HG02852 (cell line): ENCODE data around the gene SLC44A2.
"Not testable (repeated sequence)": the region's sequence is repeated elsewhere in the genome, so short reads cannot be mapped to it uniquely, and the experiment has no call there.

ENCODE experiments used
- ATAC-seq: cut with Tn5 transposase; IDR thresholded peaks from one replicate; pipeline ENCODE4 v1.9.1; 2021; ENCODE audit warnings: mild to moderate bottlenecking, moderate library complexity; ENCODE audit not compliant: unreplicated experiment

SLC44A2 gene

DNA sequence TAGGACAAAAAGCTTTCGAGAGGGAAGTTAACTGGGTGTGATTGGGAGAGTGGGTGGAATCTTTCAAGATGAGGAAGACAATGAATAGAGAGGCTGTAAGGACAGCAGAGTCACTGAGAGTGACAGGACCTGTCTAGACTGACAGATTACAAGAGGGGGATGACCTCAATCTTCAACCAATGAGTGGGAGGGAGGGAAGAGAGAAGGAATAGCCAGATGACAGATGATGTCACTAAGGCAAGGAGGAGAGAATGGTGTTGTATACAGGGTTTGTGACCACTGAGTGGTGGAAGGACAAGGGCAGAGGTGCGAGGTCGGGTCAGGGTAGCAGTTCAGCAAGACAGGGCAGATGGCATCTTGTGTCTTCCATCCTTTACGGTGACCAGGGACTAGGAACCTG is 23.0 kb downstream of the SLC44A2 start:
- ATAC-seq = no peak

DNA sequence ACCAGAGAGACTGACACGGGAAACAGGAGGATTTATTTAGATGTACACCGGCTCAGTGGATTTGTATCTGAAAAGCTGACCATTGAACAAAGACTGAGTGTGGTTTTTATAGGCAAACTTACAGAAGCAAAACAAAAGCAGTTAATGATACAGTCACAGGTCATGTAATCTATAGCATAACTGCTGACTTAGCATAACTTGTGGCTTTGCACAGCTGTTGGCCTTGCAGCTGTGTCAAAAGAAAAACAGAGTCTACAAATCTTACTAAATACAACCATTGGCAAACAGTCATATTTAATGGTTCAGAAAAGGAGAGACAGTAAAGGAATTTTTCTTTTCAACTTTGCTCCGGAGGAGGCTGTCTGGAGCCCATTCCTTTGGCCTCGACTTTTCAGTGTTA is 26.5 kb downstream of the SLC44A2 start:
- ATAC-seq = no peak

DNA sequence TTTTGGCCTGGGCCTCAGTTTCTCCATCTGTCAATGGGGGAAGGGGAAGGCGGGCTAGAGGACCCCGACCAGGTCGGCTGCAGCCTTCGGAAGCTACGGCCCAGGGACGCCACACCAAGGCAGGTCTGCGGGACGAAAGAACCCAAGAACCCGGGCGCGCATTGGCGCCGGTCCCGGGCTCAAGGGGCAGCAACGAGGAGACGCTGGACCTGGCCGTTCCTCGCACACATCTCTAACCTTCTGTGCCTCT is 28.1 kb downstream of the SLC44A2 start:
- no peak for ATAC-seq

DNA sequence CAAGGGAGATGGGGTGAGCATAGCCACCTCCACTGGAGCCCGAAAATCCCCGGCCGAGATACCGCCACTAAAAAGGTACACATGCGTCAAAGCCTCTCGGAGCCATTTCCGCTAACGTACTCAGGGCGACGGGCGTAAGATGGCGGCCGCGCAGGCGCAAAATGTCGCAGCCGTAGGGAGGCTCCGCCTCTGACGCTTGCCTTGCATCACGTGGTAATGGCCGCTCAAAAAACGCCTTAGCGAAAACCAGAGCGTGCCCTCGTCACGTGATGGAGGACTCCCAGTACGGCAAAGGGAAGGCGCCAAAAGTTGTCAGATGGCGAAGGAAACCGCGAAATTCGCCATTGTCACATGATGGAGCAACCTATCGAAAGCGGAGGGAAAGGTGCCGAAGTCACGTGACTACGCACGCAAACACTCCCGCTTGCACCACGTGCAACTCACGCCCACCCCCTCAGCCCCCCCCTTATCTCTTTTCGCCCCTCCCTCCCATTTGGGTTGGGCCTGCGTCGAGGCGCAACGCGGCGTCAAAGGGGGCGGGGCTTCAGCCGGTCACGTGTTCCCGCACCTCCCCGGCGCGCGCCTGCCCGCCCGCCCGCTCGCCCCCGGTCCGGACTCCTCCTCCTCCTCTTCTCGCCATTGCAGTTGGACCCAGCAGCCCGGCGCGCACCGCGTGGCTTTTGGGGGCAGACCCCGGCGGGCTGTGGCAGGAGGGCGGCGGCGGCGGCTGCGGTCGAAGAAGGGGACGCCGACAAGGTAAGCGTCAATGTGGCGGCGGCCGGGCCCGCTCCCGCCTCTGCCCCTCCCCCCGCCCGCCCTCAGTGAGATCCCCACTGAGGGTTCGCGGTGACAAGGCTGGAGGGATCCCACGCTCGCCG is 28.6 kb downstream of the SLC44A2 start, which contains the start of gene ILF3:
ILF3 (plus strand) TSS at position 615 of the 878 bp plus-strand sequence. CDS start 16,260 bp downstream, outside the sequence.
- peak; percentile 60 for ATAC-seq

DNA sequence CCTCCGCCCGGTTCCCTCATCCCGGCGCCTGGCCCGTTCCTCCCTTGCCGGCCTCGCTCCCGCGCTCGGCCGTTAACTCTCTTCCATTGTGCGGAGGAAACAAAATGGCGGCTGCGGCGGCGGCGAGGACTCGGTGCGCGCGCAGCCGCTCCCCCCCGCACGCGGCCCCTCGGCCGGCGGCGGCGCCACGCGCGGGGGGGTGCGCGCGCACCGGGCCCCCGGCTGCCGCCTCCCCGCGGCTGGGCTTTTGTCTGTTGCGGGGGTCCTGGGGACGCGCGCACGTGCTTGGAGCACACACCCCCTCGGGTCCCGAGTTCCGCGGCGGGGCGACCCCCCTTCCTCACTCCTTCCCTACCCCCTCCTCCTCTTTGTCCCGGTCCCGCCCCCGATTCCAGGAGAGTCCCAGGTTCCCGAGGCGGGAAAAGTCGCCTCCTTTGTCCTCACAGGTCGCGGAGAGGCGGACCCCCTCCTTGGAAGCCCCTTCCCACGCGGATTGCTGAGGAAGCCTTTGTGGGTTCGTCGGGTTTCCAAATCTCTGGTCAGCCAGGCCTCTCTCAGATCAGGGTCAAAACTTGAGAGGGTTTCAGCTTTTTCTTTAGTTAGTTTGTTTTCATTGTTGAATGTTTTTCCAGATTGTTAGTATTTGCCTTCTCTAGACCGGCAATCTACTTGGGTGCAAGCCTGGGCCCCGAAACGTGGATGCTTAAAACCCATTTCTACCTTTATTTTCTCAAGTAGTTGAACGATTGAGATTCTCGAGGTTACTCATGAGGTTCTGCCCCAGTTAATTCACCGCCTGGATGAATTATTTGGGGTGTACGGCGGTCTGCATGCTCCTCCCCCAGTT is 29.5 kb downstream of the SLC44A2 start:
- ATAC-seq = peak; percentile 24

DNA sequence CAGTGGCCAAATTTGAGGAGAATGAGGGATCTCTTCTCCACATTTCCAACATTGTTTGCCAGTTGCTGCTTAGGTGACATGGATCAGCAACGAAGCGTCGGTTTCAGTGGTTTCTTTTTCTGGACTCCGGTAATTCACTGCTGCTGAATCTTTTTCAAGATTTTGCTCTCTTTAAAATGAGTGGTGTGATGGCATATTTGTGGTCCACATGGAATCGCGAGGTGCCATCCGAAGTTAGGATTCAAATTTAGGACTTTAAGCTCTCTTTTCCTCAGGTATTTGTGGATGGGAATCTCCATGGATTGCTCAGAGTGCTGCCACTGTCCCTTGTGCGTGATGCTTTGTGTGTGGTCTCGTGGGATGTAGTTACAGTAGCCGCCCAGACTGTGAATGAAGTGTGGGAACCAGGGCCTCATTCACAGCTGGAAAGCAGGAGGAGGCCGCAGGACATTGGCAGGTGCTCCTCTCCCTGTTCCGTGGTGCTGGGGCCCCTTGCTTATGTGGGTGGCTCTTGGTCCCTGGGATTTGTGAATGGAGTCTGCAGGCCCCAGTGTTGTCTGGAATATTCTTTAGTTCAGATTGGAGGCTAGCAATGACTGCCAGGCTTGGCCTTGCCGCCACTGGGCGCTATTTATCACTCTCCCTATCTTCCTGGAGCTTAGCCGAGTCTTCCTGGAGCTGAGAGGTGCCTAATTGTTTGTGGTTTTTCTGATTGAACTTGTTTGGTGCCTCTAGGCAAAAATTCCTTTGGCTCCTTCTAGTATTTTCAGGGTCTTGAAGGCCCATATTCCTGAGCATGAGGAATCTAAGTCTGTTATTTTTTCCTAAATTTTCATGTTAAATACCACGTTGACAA is 30.3 kb downstream of the SLC44A2 start:
- no peak for ATAC-seq

DNA sequence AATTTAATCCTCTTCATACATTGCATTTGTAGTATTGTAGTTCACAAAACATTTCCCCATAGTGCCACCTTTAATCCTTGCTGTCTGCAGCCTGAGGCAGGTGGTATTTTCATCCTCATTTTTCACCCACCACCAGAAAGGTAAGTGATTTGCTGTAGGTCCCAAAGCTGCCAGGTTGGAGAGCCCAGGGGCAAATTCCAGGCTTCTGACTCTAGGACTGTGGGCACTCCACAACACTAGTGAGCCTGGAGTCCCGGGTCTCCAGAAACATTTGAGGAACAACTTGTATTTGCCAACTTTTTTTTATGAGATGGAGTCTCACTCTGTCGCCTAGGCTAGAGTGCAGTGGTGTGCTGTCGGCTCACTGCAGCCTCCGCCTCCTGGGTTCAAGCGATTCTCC is 35.0 kb downstream of the SLC44A2 start:
- ATAC-seq = no peak

DNA sequence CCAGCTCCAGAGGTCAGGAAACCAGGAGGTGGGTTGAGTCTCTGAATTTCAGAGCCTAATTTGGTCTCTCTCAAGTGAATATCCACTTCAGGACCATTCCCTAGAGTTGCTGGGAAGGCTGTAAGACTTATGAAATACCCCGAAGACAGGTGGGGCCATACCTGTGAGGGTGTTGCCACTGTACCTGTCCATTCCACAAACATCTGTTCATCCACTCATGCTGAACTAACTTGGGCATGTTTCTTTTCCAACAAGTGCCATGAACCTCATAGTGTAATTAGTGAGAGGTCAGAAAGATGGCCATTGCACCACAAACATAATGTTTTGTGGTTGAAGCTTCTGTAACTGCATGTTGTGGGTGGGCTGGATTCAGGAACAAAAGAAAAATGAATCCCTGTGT is 36.6 kb downstream of the SLC44A2 start:
- no peak for ATAC-seq

DNA sequence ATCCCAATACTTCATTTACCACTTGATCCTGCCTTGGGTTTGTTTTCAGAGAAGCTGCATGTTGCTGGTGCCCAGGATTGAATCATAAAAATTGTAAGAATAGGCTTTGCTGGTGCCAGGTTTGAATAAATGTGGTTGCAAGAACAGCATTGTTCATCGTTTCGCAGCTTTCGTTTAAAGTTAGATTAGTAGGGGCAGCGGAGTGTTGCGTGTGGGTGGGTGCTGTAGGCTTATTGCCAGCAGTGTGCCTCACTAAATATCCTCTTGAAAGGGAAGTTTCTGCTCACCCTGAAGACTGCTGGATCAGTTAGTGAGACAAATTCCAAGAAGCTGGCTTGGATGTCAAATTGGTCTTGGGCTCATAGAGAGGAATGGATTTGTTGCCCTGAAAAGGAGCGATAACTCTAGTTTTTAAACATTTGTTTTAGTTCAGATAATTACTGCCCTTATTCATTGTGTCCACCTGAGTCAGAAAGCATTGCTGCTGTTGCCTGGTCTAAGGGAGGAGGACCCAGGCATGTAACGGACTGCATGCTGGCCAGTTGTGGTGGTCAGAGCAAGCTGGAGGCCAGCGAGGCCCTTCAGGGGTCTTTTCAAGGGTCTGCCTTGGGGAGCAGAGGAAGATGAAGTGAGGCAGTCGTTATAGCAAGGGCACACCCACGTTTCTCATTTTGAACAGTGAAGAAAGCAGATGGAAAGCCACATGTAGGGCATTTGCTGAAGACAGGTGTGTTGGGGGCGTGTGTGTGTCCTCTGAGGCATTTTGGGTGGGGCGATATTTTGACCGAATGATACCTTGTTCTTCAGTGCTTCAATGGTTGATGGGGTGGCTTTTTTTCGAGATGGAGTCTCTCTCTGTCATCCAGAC is 37.3 kb downstream of the SLC44A2 start:
- ATAC-seq = no peak

DNA sequence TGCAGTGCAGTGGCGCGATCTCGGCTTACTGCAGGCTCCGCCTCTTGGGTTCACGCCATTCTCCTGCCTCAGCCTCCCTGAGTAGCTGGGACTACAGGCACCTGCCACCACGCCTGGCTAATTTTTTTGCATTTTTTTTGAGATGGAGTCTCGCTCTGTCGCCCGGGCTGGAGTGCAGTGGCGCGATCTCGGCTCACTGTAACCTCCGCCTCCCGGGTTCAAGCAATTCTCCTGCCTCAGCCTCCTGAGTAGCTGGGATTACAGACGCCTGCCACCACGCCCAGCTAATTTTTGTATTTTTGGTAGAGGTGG is 37.9 kb downstream of the SLC44A2 start:
- not testable (repeated sequence) for ATAC-seq

DNA sequence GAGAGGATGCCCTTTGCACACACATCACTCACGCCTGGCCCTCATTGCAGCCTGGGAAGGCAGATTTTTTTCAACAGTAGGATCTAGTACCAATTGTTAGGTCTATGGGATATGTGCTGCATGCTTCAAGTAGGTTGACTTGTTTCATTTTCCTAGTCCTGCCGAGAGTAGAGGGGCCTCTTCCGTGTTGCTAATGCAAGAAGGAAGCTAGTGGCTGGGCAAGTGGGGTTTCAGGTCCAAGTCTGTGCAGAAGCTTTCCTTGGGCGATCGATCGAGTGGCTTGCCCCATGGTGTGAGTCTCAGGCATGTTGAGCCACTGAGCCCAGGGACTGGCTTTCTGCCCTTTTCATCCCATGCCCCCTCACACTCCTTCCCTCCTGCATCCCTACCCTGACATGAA is 42.5 kb downstream of the SLC44A2 start:
- ATAC-seq = no peak

DNA sequence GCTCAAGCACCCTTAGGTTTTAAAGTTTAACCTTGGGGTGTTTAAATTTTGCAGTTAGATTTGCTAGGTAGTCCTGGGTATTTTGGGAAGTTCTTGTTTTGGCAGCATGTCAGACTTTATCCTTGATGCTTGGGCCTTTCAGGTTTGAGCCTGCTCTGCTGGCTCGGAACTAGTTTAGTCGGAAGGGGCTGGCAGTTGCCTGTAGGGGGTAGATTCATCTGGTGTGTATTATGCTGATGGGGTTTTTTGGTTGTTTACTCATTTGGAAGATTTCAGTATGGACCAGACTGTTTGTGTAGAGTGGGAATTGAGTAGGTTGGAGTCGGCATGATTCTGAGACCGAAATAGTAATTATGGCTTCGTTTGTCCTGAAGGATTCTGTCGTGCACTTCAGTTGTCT is 43.9 kb downstream of the SLC44A2 start:
- no peak for ATAC-seq

DNA sequence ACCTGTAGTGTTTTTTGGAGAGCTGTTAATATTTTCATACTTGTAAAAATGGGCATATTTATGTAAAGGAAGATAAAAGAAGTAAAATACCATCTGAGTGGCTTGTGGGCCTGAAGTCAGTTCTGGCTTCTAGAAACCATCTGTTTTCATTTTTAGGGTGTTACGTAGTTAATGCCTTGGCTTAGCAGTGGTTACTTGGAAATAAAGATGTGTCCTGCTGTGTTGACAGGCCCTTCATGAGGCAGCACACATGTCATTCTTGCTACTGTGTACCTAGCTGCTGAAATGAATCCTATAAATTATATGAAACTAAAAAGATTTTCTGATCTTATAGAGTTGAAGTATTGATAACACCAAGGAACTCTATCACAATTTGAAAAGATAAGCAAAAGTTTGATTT is 44.8 kb downstream of the SLC44A2 start:
- no peak for ATAC-seq

DNA sequence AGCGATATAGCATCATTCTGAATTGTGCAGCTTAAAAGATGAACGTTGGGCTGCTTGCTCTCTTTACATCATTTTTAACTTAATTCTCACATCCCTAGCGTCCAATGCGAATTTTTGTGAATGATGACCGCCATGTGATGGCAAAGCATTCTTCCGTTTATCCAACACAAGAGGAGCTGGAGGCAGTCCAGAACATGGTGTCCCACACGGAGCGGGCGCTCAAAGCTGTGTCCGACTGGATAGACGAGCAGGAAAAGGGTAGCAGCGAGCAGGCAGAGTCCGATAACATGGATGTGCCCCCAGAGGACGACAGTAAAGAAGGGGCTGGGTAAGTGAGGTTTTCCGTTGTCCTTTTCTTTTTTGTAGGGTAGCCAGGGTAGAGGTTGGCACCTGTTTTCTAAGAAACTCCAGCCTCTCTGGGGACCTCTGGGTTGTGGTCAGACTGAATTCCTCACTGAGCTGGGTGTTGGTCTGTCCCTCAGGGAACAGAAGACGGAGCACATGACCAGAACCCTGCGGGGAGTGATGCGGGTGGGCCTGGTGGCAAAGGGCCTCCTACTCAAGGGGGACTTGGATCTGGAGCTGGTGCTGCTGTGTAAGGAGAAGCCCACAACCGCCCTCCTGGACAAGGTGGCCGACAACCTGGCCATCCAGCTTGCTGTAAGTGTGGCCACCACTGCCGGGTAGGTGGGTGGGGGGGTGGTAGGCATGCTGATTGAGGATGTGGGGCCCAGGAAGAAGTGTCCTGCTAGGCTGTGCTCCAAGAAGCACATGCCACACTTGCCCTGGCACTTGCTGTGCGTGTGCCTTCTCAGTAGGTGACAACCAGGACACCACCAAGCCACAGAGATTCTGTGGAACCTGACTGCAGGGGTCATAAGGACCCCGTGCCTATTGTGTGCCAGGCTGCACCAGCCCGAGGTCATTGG is 45.8 kb downstream of the SLC44A2 start:
- no peak for ATAC-seq

DNA sequence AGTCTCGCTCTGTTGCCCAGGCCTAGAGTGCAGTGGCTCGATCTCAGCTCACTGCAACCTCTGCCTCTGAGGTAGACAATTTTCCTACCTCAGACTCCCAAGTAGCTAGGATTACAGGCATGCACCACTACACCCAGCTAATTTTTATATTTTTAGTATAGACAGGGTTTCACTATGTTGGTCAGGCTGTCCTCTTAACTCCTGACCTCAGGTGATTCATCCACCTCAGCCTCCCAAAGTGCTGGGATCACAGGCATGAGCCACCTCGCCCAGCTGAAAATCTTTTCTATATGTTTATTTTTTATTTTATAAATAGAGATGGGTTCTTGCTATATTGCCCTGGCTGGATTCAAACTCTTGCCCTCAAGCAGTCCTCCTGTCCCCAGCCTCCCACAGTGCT is 46.6 kb downstream of the SLC44A2 start:
- ATAC-seq = not testable (repeated sequence)

DNA sequence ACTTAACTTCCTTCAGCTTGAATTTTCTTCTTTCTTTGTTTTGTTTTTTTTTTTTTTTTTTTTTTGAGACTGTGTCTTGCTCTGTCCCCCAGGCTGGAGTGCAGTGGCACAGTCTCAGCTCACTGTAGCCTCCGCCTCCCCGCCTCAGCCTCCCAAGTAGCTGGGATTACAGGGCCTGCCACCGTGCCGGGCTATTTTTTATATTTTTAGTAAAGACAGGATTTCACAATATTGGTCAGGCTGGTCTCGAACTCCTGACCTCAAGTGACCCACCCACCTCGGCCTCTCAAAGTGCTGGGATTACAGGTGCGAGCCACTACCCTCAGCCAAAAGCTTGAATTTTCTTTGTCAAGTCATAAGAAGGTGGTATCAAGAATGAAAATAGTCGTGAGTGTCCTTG is 49.9 kb downstream of the SLC44A2 start:
- not testable (repeated sequence) for ATAC-seq

DNA sequence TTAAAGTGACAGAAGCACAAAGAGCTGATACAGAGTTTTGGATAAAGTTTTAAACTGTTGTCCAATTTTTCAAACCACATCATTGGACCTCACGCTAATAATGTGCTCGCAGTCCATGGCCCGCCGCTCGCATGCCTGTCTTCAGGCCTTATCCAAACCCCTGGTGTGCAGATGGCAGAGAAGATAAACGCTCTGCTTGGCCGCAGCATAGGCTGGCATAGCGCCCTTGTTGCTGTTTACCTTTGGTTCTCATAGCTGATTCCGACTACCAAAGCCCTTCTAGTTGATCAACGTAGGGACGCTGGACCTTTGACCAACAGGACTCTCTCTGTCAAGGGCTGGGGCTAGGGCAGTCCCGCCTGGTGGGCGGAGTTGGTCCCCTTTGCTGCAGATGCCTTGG is 52.4 kb downstream of the SLC44A2 start:
- no peak for ATAC-seq

DNA sequence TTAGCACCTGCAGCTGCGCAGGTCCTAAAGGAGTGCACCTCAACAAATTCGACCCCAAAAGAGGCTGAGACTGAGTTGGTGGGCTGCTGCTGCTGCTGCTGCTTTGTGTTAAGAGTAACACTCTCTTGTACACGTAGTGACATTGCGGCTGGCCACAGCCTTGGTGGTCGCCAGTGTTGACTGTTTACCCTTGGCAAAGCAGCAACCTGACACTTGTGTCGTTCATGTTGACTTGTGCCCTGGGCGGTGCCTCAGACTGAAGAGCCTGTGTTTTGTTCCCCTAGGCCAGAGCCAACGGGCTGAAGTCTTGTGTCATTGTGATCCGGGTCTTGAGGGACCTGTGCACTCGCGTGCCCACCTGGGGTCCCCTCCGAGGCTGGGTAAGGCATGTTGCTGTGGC is 53.5 kb downstream of the SLC44A2 start:
- no peak for ATAC-seq

DNA sequence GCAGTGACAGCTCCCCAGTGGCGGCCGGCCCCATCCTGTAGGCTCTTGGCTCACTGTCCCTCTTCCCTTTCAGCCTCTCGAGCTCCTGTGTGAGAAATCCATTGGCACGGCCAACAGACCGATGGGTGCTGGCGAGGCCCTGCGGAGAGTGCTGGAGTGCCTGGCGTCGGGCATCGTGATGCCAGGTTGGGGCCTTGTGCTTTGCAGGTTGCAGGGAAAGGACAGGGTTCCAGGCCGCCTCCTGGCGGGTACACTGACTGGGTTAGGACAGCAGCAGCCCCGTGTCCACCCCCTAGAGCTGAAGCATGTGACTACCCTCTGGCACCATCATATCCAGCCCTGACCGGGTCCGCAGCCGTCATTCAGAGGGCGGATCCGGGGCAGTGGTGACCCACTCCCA is 54.4 kb downstream of the SLC44A2 start:
- no peak for ATAC-seq
